Ovary (tissue), 3 donors: ENCODE data around the gene ILF3.

Experiments used
- EP300 ChIP-seq: sonication (generic); formaldehyde crosslinking; IDR thresholded peaks from one replicate; pipeline ENCODE4 v1.6.1; 2017; ENCODE audit warnings: antibody characterized with exemption
- POLR2A ChIP-seq: fragments of 450-650 bp; IDR thresholded peaks from one replicate; pipeline ENCODE4 v1.6.1; 2017; ENCODE audit warnings: antibody characterized with exemption, mild to moderate bottlenecking, moderate library complexity
- TF ChIP-seq, protein P1 (sequence below), 3 donors: fragments of 450-650 bp in 2 of 3; fragments of 200-600 bp in 1 of 3; IDR thresholded peaks; one replicate each; pipeline versions ENCODE4 v1.5.1 to v1.8.0; 2016 to 2022; ENCODE audit warnings: antibody characterized with exemption in 3 of 3, mild to moderate bottlenecking in 1 of 3
- donor health status: DM: no; HTN: no; CAD: no.

DNA sequence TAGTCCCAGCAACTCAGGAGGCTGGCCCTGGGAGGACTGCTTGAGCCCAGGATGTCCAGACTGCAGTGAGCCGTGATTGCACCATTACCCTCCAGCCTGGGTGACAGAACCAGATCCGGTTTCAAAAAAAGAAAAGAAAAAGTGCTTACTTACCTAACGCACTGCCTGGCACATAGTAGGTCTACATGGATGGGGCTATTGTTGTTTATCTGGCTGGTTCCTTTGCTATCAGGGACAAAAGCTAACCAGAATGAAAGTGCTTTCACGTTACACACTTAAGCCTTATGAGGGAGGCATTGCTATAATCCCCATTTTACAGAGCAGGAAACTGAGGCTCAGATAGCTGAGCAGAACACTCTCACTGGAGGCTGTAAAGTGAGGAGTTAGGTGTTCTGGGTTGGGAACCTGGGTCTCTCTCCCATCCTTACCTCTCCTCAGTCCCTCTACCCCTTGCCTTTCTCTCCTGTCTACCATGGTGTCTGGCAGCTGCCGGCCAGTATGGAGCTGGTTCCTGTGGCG is 66.5 kb downstream of the ILF3 start:
- TF ChIP-seq, protein P1, sequence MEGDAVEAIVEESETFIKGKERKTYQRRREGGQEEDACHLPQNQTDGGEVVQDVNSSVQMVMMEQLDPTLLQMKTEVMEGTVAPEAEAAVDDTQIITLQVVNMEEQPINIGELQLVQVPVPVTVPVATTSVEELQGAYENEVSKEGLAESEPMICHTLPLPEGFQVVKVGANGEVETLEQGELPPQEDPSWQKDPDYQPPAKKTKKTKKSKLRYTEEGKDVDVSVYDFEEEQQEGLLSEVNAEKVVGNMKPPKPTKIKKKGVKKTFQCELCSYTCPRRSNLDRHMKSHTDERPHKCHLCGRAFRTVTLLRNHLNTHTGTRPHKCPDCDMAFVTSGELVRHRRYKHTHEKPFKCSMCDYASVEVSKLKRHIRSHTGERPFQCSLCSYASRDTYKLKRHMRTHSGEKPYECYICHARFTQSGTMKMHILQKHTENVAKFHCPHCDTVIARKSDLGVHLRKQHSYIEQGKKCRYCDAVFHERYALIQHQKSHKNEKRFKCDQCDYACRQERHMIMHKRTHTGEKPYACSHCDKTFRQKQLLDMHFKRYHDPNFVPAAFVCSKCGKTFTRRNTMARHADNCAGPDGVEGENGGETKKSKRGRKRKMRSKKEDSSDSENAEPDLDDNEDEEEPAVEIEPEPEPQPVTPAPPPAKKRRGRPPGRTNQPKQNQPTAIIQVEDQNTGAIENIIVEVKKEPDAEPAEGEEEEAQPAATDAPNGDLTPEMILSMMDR (IDR thresholded peaks at IDR 0.05), result no peak
- TF ChIP-seq POLR2A (no peak), EP300 (no peak)
